D341Med (cell line): ENCODE measurements around the gene TBC1D9.
A peak's percentile ranks its signal among the peaks of the same experiment; 100 is the strongest.
"Not testable (repeated sequence)": the region's sequence is repeated elsewhere in the genome, so short reads cannot be mapped to it uniquely, and the experiment has no call there.

Experiments used
- DNase-seq: peaks from one replicate; pipeline ENCODE4 v3.0.0; 2012; ENCODE audit warnings: low spot score

The TBC1D9 gene

GRCh38 chr4:140756319-140757231 lies at the start of gene TBC1D9:
TSS of gene TBC1D9 (minus strand) at chr4:140756385. CDS start at chr4:140756045, 340 bp downstream.
- peak; percentile 87 for DNase-seq

- DNase-seq = no peak
Observed at GRCh38 chr4:140805293-140805692, 49.1 kb upstream of the TBC1D9 start.

DNA sequence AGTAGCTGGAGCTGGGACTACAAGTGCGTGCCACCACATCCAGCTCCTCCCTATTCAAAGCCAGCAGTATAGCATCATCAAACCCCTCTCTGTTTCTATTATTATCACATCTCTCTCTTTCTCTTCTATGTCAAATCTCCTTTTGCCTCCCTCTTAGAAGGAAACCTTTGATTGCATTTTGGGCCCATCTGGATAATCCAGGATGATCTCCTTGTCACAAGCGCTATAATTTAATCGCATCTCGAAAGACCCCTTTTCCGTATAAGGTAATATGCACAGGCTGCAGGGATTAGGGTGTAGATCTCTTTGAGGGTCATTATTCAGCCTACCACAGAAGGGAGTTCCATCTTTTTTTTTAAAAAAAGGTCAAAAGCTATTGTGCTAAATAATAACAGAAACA lies 46.4 kb upstream of the TBC1D9 start:
- peak; percentile 58 for DNase-seq

DNA sequence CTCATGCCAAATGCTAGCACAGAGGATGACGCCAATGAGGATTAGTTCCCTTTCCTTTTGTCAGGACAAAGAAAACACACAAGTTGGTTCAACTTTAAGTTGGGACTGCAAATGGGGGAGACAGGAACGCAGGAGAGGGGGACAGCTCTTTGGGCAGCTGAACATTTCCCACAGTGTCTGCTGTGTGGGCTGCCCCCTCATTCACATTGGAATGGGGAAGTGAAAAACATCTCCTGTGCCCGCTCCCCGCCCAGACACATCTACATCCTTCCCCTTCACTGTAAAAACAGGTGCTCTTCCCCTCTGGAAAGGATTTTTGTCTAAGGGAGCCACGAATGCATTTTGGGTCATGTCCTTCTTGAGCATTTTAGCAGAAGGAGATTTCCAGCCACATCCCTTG lies 44.5 kb upstream of the TBC1D9 start:
- no peak for DNase-seq

- DNase-seq = no peak
Observed at GRCh38 chr4:140799686-140800225, 43.6 kb upstream of the TBC1D9 start.

GRCh38 chr4:140793291-140793690 lies 37.1 kb upstream of the TBC1D9 start:
- DNase-seq = peak; percentile 37

DNA sequence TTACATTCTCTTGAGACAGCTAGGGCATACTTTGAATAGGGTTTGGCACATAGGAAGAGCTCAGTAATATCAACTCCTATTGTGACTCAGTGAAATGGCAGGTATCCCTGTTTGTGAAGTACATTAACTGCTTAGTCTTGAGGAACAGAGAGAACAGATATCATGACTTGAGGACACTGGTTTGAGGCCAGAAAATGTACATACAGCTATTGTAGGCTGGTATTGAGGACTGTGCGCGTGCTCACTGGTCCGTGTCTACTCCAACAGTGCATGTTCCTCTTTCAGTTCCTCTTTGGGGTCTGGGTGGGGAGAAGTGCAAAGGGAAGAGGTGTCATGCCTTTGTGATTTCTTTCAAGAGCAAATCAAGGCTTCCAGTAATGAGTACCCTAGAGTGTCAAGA lies 34.6 kb upstream of the TBC1D9 start:
- no peak for DNase-seq

DNA sequence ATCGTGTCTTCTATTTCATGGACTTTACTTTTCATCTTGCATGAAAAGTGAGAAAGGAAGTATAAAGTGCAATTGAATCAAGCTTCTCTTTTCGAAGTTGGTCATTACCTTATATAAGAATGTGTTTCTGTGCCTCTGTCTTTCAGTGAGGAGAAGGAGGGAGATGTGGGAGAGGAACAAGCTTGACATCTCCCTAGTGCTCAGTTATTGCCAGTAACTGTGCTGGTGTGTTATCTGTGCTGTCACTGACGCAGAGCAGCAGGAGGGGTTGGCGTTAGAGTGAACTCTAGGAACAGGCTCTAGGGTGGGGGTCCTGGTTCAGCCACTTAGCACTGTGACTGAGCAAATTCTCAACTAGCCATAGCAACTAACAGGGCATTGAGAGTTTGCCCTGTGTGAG lies 34.0 kb upstream of the TBC1D9 start:
- DNase-seq = no peak

- DNase-seq = no peak
Observed at GRCh38 chr4:140789759-140790158, 33.6 kb upstream of the TBC1D9 start.

GRCh38 chr4:140782787-140783186 lies 26.6 kb upstream of the TBC1D9 start:
- not testable (repeated sequence) for DNase-seq

GRCh38 chr4:140781596-140781995 lies 25.4 kb upstream of the TBC1D9 start:
- DNase-seq = no peak

- DNase-seq = no peak
Observed at GRCh38 chr4:140777894-140778293, 21.7 kb upstream of the TBC1D9 start.

DNA sequence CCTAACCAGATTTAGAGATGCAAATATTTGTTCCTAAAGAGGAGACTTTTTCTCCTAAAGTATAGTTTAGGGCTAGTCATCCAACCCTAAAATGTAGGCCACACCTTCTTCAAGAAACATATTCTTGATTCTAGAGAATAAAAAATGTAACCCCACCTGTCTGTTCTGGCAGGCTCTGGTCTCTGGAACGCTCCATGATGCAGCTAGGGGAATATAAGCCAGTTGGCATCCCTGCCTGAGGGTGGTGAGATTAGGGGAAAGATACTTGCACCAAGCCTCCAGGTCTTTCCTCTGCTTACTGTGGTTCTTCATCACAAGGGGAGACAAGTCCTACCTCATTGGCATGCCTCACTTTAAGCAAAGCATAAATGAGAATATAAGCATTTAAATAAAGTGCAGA lies 21.2 kb upstream of the TBC1D9 start:
- no peak for DNase-seq

DNA sequence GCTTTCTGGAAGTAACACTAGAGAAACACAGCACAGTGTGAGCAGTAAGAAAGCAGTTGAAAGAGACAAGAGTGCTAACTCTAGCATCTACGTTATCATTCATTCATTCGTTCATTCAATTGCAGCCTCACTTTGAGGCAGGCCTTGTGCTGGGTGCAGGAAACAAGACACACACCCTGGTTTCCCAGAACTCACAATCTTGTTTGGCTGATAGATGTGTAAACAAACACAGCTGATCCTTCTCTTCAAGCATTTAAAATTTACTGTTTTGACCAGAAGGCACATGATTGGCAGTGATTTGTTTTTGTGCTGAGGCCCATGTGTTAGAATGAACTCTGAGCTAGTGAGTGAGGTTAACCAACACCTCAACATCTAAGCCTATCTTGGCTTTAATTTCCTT lies 20.4 kb upstream of the TBC1D9 start:
- DNase-seq = no peak

DNA sequence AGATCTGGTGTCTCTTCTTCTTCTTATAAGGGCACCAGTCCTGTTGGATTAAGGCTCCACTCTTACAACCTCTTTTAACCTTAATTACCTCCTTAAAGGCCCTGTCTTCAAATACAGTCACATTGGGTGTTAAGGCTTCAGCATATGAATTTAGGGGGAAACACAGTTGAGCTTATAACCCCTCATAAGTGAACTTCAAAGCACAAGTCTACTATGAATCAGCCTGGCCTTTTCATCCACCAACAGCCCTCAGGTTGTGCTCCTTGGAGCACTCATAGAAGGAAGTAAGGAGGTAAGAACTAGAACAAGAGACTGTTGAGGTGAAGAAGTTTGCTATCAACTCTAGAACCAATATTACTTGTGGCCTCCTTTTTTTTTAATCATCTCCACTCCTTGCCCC lies 18.8 kb upstream of the TBC1D9 start:
- no peak for DNase-seq

DNA sequence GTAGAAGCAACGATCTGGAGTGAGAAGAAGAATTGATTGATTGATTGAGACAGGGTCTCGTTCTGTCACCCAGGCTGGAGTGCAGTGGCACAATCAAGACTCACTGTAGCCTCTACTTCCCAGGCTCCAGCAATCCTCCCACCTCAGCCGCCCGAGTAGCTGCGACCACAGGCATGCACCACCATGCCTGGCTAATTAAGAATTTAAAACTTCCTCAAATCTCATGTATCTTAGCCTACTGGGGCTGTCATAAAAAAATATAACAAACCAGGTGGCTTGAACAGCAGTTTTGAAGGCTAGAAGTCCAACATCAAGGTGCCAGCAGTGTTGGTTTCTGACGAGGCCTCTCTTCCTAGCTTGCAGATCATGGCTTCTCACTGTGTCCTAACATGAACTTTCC lies 18.3 kb upstream of the TBC1D9 start:
- no peak for DNase-seq

- no peak for DNase-seq
Observed at GRCh38 chr4:140769209-140769608, 13.0 kb upstream of the TBC1D9 start.

- DNase-seq = no peak
Observed at GRCh38 chr4:140764785-140765392, 8.7 kb upstream of the TBC1D9 start.

GRCh38 chr4:140762202-140762601 lies 6.0 kb upstream of the TBC1D9 start:
- no peak for DNase-seq

DNA sequence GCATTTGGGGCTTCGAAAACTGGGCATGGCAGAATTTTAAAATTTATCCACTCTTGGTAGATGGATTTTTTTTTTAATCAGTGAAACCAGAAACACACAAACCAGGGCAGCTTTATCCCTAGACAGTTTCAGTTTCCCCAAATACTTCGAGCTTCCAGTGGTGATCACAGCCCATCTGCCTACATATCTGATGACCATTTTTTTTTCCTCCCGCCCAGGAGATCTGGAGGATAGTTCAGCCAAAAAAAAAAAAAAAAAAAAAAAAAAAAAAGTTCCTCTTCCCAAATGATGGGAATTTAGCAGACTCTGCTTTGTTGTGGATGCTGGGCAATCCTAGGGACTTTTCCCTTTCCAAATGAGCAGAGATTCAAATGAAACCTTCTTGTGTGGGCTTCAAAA lies 1.0 kb upstream of the TBC1D9 start:
- DNase-seq = no peak

- peak; percentile 79 for DNase-seq
Observed at GRCh38 chr4:140755774-140756318, 339 bp downstream of the TBC1D9 start.

DNA sequence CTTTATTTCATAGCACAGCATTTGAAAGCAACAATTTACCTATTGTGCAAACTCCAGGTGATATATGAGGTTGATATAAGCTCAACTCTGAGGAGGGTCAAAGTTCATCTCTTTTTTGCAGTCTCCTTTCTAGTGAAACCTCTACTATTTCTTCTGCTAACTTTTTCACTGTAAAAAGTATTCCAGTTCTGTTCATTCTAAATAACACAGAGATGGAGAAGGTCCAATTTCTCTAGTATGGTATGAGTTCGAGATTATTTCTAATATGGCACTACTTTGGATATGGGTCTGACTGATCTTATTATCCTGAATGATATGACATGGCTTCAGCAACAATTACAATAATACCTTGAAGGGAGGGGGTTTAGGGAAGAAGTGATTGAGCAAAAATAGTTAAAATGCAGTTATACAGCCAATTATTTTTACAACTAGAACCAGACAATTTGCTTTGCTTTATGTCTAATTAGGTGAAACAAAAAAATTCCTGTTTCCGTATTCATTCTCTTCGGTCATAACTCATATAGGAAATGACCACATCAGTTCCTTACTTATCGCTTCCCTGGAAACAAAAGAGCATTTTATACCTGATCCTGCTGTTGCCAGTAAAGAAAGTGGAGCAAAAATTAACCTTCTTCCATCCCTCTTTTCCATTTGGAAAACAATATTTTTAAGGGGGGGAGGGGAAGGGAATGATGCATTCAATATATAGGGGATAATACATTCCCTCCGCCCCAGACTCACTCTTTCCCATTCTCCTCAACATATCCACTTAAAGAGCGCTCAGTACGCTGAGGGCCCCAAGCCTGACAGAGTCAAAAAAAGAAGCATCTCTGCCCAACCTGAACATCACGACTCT lies 1.0 kb downstream of the TBC1D9 start:
- DNase-seq = no peak
